Measurements from ENCODE around the gene NBR1. TPM values are rescaled to one million over a fixed set of nuclear protein-coding genes. Genes with fewer than 3 reads are reported as not detected.
"Not testable (repeated sequence)": the region's sequence is repeated elsewhere in the genome, so short reads cannot be mapped to it uniquely, and the experiment has no call there.

The NBR1 gene
- total RNA-seq, 1 donor from 2014 or later: 60.5 TPM

- Histone ChIP-seq H3K36me3 (ENCODE audit: control insufficient read depth, insufficient read depth, low read length) (no peaks in the 10 kb centered on the region), H3K27me3 (ENCODE audit: control insufficient read depth, insufficient read depth, low read length) (no peaks in the 10 kb centered on the region), H3K4me3 (ENCODE audit: low read depth, low read length) (no peak overlapping the region)
- no peak for DNase-seq (ENCODE audit: low read depth)
- TF ChIP-seq, protein P1, sequence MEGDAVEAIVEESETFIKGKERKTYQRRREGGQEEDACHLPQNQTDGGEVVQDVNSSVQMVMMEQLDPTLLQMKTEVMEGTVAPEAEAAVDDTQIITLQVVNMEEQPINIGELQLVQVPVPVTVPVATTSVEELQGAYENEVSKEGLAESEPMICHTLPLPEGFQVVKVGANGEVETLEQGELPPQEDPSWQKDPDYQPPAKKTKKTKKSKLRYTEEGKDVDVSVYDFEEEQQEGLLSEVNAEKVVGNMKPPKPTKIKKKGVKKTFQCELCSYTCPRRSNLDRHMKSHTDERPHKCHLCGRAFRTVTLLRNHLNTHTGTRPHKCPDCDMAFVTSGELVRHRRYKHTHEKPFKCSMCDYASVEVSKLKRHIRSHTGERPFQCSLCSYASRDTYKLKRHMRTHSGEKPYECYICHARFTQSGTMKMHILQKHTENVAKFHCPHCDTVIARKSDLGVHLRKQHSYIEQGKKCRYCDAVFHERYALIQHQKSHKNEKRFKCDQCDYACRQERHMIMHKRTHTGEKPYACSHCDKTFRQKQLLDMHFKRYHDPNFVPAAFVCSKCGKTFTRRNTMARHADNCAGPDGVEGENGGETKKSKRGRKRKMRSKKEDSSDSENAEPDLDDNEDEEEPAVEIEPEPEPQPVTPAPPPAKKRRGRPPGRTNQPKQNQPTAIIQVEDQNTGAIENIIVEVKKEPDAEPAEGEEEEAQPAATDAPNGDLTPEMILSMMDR (IDR thresholded peaks at IDR 0.05; ENCODE audit: insufficient read depth, low read length, poor library complexity, severe bottlenecking): no peak
Observed at GRCh38 chr17:43140396-43141332, 30.4 kb upstream of the NBR1 start.

GRCh38 chr17:43142153-43142552, 28.9 kb upstream of the NBR1 start:
- no peak for DNase-seq (ENCODE audit: low read depth)
- Histone ChIP-seq H3K36me3 (ENCODE audit: control insufficient read depth, insufficient read depth, low read length) (no peaks in the 10 kb centered on the region), H3K27me3 (ENCODE audit: control insufficient read depth, insufficient read depth, low read length) (no peaks in the 10 kb centered on the region), H3K4me3 (ENCODE audit: low read depth, low read length) (no peak overlapping the region)
- TF ChIP-seq, protein P1 (IDR thresholded peaks at IDR 0.05; ENCODE audit: insufficient read depth, low read length, poor library complexity, severe bottlenecking): no peak

DNA sequence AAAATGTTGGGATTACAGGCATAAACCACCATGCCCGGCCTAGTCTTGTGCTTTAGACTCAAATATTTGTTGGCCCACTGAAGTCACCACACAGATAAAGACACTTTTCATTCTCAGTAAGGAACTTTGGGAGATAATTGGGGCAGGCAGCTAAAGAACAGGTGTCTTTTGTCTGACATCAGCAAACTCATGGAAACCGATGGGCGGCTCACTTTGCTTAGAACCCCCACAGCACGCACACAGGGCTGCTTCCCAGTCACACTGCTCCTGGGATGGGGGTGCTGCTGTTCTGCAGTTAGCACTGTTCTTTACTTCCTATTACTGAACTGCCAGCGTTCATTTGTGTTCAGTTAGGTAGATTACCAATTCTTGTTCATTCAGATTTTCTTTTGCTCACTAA, 27.8 kb upstream of the NBR1 start:
- DNase-seq (ENCODE audit: low read depth): no peak
- TF ChIP-seq, protein P1 (IDR thresholded peaks at IDR 0.05; ENCODE audit: insufficient read depth, low read length, poor library complexity, severe bottlenecking): no peak
- Histone ChIP-seq H3K36me3 (ENCODE audit: control insufficient read depth, insufficient read depth, low read length) (no peaks in the 10 kb centered on the region), H3K27me3 (ENCODE audit: control insufficient read depth, insufficient read depth, low read length) (no peaks in the 10 kb centered on the region), H3K4me3 (ENCODE audit: low read depth, low read length) (no peak overlapping the region)

DNA sequence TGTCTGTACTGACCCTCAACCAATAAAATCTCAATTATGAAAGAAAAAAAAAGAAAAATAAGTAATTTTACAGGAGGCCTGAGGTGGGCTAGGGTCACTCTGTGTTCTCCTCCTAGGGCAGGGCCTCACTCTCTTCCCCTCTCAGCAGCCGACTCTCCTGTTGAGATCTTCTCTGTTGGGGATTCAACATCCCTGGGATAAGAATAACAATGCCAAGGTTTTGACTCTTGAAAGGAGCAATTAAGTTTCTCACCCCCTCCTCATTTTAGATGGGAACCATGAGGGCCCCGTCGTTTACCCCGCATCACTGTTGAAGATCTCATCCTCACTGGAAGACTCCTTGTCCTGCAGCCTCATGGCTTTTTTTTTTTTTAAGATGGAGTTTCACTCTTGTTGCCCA, 24.4 kb upstream of the NBR1 start:
- TF ChIP-seq, protein P1 (IDR thresholded peaks at IDR 0.05; ENCODE audit: insufficient read depth, low read length, poor library complexity, severe bottlenecking): no peak
- H3K27me3 ChIP-seq (ENCODE audit: control insufficient read depth, insufficient read depth, low read length): no peaks in the 10 kb centered on the region
- H3K4me3 ChIP-seq (ENCODE audit: low read depth, low read length): no peak overlapping the region
- DNase-seq (ENCODE audit: low read depth): no peak
- H3K36me3 ChIP-seq (ENCODE audit: control insufficient read depth, insufficient read depth, low read length): no peaks in the 10 kb centered on the region

DNA sequence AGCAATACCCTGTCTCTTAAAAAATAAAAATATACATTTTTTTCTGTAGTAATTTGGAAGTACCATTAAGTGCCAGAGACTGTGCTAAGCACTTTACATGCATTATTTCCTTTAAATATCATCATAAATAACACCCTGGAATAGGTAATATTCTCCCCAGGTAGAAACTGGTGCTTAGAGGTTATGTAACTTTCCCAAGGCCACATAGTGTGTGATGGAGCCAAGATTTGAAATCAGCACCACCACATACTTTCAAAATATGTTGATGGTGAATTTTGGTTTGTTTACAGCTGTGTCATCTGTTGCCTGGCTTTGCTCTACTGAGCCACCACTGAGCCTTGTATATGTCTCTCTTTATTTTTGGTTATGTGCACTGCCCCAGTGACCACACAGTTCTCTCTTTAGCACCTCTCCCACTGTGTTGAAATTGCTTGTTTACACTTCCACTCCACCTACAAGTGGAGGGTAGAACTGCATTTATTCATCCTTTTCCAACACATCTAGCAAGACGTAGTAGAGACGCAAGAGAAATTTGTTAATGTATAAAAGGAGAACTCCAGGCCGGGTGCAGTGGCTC, 19.0 kb upstream of the NBR1 start:
- Histone ChIP-seq H3K27me3 (ENCODE audit: control insufficient read depth, insufficient read depth, low read length) (no peaks in the 10 kb centered on the region), H3K36me3 (ENCODE audit: control insufficient read depth, insufficient read depth, low read length) (no peaks in the 10 kb centered on the region), H3K4me3 (ENCODE audit: low read depth, low read length) (no peak overlapping the region)
- no peak for DNase-seq (ENCODE audit: low read depth)
- TF ChIP-seq, protein P1 (IDR thresholded peaks at IDR 0.05; ENCODE audit: insufficient read depth, low read length, poor library complexity, severe bottlenecking): no peak

- not testable (repeated sequence) for H3K4me3 ChIP-seq (ENCODE audit: low read depth, low read length); H3K27me3 ChIP-seq (ENCODE audit: control insufficient read depth, insufficient read depth, low read length); DNase-seq (ENCODE audit: low read depth); H3K36me3 ChIP-seq (ENCODE audit: control insufficient read depth, insufficient read depth, low read length)
Observed at GRCh38 chr17:43153197-43153835, 17.7 kb upstream of the NBR1 start.
